Panc1 (cell line): ENCODE measurements around the gene BICRAL. TPM values are rescaled to one million over a fixed set of nuclear protein-coding genes. Genes with fewer than 3 reads are reported as not detected.

ENCODE experiments used
- ATAC-seq: fragments of 200-7000 bp; cut with Tn5 transposase; 2 replicates; pipeline ENCODE4 v1.9.1; 2020; ENCODE audit warnings: mild to moderate bottlenecking, moderate library complexity
- BruUV-seq: library from RNA; stranded (reverse); fragments of 400-500 nt; replicated peaks from 2 replicates; lab custom pipeline; 2021; lab: Mats Ljungman, UMichigan
- CTCF ChIA-PET: fragments of 300-600 bp; sonication (Branson Sonifier 250); formaldehyde crosslinking; loops from one replicate; lab custom pipeline; 2022; ENCODE audit warnings: antibody characterized with exemption; lab: Charles Lee
- POLR2A ChIA-PET: fragments of 300-600 bp; sonication (Branson Sonifier 250); formaldehyde crosslinking; loops from one replicate; lab custom pipeline; 2022; ENCODE audit warnings: antibody characterized with exemption; lab: Charles Lee
- DNase-seq: peaks from one replicate; pipeline ENCODE4 v3.0.0-alpha.2; 2010; ENCODE audit warnings: low read depth, low spot score
- H3K27ac ChIP-seq: 2 replicates; pipeline ENCODE4 v1.5.1; 2011; ENCODE audit warnings: mild to moderate bottlenecking, low read length, inconsistent platforms
- H3K27me3 ChIP-seq: fragments of 200-500 bp; sonication (Bioruptor generic); 2 replicates; pipeline ENCODE4 v1.6.0; 2014; ENCODE audit warnings: low read length, inconsistent platforms; ENCODE audit not compliant: control insufficient read depth, insufficient read depth
- H3K36me3 ChIP-seq: fragments of 200-500 bp; sonication (Bioruptor generic); 2 replicates; pipeline ENCODE4 v1.5.1; 2014; ENCODE audit warnings: inconsistent platforms, mild to moderate bottlenecking, low read length, moderate library complexity; ENCODE audit not compliant: control insufficient read depth, insufficient read depth
- H3K4me1 ChIP-seq: 2 replicates; pipeline ENCODE4 v1.5.1; 2011; ENCODE audit warnings: inconsistent platforms, mild to moderate bottlenecking, low read length, moderate library complexity; ENCODE audit not compliant: control insufficient read depth, insufficient read depth
- H3K4me3 ChIP-seq, 2 experiments: 2 replicates each; pipeline ENCODE4 v1.5.1; 2011 to 2012; ENCODE audit warnings: low read depth in 2 of 2, low read length in 2 of 2, mild to moderate bottlenecking in 2 of 2, inconsistent platforms in 1 of 2, moderate library complexity in 1 of 2
- H3K9me3 ChIP-seq: fragments of 200-500 bp; sonication (Bioruptor generic); 2 replicates; pipeline ENCODE4 v1.5.1; 2014; ENCODE audit warnings: low read depth, mild to moderate bottlenecking, inconsistent platforms, low read length, moderate library complexity; ENCODE audit not compliant: control insufficient read depth, insufficient read depth
- CTCF ChIP-seq: fragments of 450-650 bp; IDR thresholded peaks from 2 replicates; pipeline ENCODE4 v1.5.1; 2017; ENCODE audit warnings: mild to moderate bottlenecking
- POLR2AphosphoS5 ChIP-seq: IDR thresholded peaks from 2 replicates; pipeline ENCODE4 v1.6.1; 2012; ENCODE audit warnings: mild to moderate bottlenecking, low read depth, low read length, moderate library complexity
- SIN3A ChIP-seq: IDR thresholded peaks from 2 replicates; pipeline ENCODE4 v1.6.1; 2012; ENCODE audit warnings: low read depth, mild to moderate bottlenecking, low read length, moderate library complexity, borderline replicate concordance; ENCODE audit not compliant: insufficient read depth
- TCF7L2 ChIP-seq: IDR thresholded peaks from 2 replicates; pipeline ENCODE4 v1.6.1; 2011; ENCODE audit warnings: mild to moderate bottlenecking, low read depth, low read length, inconsistent platforms
- in situ Hi-C: cut with HindIII; loops from 2 replicates; pipeline ENCODE4 v1.10.0; 2016; ENCODE audit warnings: low sequenced_read_pairs, low pct_unique_long_range_greater_than_20kb
- intact Hi-C: fragments of 100-400 bp; cut with micrococcal nuclease; formaldehyde crosslinking; loops from one replicate; pipeline ENCODE4 v1.10.0; 2022; ENCODE audit not compliant: unreplicated experiment
- total RNA-seq: library from RNA; stranded (reverse); gene quantifications from one replicate; pipeline ENCODE4 v1.2.1, GENCODE V29; 2021; ENCODE audit not compliant: unreplicated experiment
- TF ChIP-seq, protein P1 (sequence below), 2 experiments: IDR thresholded peaks; 2 replicates each; pipeline ENCODE4 v1.6.1; 2011 to 2012; ENCODE audit warnings: low read depth in 2 of 2, control low read depth in 1 of 2, low read length in 1 of 2, mild to moderate bottlenecking in 1 of 2, moderate library complexity in 1 of 2; ENCODE audit not compliant: insufficient read depth in 1 of 2

Gene BICRAL
- total RNA-seq, 1 experiment from 2014 or later = 12.9 TPM

DNA sequence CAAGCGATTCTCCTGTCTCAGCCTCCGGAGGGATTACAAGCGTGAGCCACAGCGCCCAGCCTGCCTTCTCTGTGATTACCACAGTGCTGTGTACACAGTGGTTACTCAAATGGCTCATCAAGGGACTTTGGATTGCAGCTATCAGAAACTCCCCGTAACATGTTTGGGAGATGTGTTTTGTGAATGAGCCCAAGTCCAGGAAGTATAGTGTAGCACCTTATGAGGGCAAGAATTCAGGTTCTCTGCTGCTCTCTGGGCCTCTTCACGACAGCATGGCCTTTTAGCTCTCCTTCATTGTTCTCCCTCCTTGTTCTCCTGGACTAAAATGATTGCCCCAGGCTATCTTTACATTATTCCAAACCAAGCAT lies 63.5 kb downstream of the BICRAL start:
- TF ChIP-seq, protein P1, sequence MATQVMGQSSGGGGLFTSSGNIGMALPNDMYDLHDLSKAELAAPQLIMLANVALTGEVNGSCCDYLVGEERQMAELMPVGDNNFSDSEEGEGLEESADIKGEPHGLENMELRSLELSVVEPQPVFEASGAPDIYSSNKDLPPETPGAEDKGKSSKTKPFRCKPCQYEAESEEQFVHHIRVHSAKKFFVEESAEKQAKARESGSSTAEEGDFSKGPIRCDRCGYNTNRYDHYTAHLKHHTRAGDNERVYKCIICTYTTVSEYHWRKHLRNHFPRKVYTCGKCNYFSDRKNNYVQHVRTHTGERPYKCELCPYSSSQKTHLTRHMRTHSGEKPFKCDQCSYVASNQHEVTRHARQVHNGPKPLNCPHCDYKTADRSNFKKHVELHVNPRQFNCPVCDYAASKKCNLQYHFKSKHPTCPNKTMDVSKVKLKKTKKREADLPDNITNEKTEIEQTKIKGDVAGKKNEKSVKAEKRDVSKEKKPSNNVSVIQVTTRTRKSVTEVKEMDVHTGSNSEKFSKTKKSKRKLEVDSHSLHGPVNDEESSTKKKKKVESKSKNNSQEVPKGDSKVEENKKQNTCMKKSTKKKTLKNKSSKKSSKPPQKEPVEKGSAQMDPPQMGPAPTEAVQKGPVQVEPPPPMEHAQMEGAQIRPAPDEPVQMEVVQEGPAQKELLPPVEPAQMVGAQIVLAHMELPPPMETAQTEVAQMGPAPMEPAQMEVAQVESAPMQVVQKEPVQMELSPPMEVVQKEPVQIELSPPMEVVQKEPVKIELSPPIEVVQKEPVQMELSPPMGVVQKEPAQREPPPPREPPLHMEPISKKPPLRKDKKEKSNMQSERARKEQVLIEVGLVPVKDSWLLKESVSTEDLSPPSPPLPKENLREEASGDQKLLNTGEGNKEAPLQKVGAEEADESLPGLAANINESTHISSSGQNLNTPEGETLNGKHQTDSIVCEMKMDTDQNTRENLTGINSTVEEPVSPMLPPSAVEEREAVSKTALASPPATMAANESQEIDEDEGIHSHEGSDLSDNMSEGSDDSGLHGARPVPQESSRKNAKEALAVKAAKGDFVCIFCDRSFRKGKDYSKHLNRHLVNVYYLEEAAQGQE (IDR thresholded peaks at IDR 0.05; ENCODE audit: insufficient read depth in 1 of 2, low read depth in 2 of 2, low read length in 1 of 2) = no peak
- TF ChIP-seq SIN3A (no peak), TCF7L2 (no peak), POLR2AphosphoS5 (no peak), CTCF (no peak)
- Histone ChIP-seq H3K4me1 (no peaks in the 10 kb centered on the region), H3K27me3 (no peaks in the 10 kb centered on the region), H3K9me3 (no peaks in the 10 kb centered on the region), H3K27ac (no peak overlapping the region), H3K36me3 (no peaks in the 10 kb centered on the region), H3K4me3 (no peak overlapping the region)
- POLR2A ChIA-PET = interaction anchor here (0.6 kb wide), 1 partner anchor 56 kb away, joined by 9 read pairs; no protein-coding TSS in a partner anchor
- BruUV-seq = no TSS peak
- intact Hi-C loops (no loop called here), in situ Hi-C loops (no loop called here)
- ATAC-seq = no peak
- CTCF ChIA-PET = no interaction called here
- no peak for DNase-seq

DNA sequence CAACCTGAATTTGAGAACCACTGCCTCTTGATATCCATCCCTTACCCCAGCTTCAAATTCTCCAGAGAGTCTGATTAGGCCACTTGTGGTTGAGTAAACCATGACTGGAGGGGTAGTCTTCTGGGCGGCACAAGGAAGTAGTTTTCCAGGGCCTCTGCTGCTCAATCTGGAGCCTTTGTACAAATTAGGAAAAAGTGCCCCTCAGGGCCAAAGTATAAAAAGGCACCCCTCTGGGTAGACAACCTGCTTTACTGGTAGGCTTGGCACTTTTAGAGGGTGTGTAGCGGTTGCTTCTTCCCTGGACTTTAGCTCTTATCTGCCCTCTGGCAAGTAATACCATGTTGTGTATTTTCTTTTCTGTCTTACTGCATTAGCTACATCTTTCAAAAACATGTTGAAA lies 64.7 kb downstream of the BICRAL start:
- H3K9me3 ChIP-seq = no peaks in the 10 kb centered on the region
- ATAC-seq (no peak), DNase-seq (no peak)
- no peak overlapping the region for H3K4me3 ChIP-seq
- CTCF ChIA-PET = no interaction called here
- H3K36me3 ChIP-seq = no peaks in the 10 kb centered on the region
- TF ChIP-seq, protein P1 (IDR thresholded peaks at IDR 0.05; ENCODE audit: insufficient read depth in 1 of 2, low read depth in 2 of 2, low read length in 1 of 2) = no peak
- TF ChIP-seq SIN3A = no peak
- TF ChIP-seq CTCF = no peak
- no peak for TF ChIP-seq TCF7L2
- no peak for TF ChIP-seq POLR2AphosphoS5
- intact Hi-C loops = no loop called here
- no peak overlapping the region for H3K27ac ChIP-seq
- H3K27me3 ChIP-seq = no peaks in the 10 kb centered on the region
- no peaks in the 10 kb centered on the region for H3K4me1 ChIP-seq
- BruUV-seq = no TSS peak
- POLR2A ChIA-PET = interaction anchor here (0.6 kb wide), 1 partner anchor 45 kb away, joined by 12 read pairs; no protein-coding TSS in a partner anchor
- in situ Hi-C loops = no loop called here
